HG02884 (cell line): ENCODE results near the gene IL23R.
"Not testable (repeated sequence)": the region's sequence is repeated elsewhere in the genome, so short reads cannot be mapped to it uniquely, and the experiment has no call there.

ENCODE experiments used
- ATAC-seq: cut with Tn5 transposase; IDR thresholded peaks from one replicate; pipeline ENCODE4 v1.9.1; 2021; ENCODE audit warnings: mild to moderate bottlenecking, moderate library complexity; ENCODE audit not compliant: unreplicated experiment

Gene IL23R

GRCh38 chr1:67166196-67166595 is at the start of gene IL23R:
IL23R (plus strand) TSS chr1:67166454; CDS start chr1:67168121, 1,667 bp downstream.
- peak; percentile 78 for ATAC-seq

- ATAC-seq = no peak
These were observed 48.1 kb upstream of the IL23R start for GRCh38 chr1:67118191-67118590.

- ATAC-seq = no peak
These were observed 47.6 kb upstream of the IL23R start for GRCh38 chr1:67118646-67119045.

GRCh38 chr1:67120855-67121619 is 45.2 kb upstream of the IL23R start:
- no peak for ATAC-seq

GRCh38 chr1:67124455-67124854 is 41.8 kb upstream of the IL23R start:
- no peak for ATAC-seq

GRCh38 chr1:67126111-67126746 is 40.0 kb upstream of the IL23R start:
- no peak for ATAC-seq

- no peak for ATAC-seq
These were observed 39.3 kb upstream of the IL23R start for GRCh38 chr1:67126974-67127373.

- no peak for ATAC-seq
These were observed 35.6 kb upstream of the IL23R start for GRCh38 chr1:67130673-67131072.

GRCh38 chr1:67133177-67133576 is 33.1 kb upstream of the IL23R start:
- ATAC-seq = no peak

GRCh38 chr1:67134695-67135094 is 31.6 kb upstream of the IL23R start, which contains the start of gene C1orf141:
C1orf141 (minus strand) TSS chr1:67134970; CDS start chr1:67127240, 7,730 bp downstream.
- no peak for ATAC-seq

GRCh38 chr1:67135354-67135753 is 30.9 kb upstream of the IL23R start:
- ATAC-seq = no peak

- ATAC-seq = no peak
These were observed 28.9 kb upstream of the IL23R start for GRCh38 chr1:67137307-67137753.

- no peak for ATAC-seq
These were observed 27.3 kb upstream of the IL23R start for GRCh38 chr1:67138813-67139499.

- no peak for ATAC-seq
These were observed 25.8 kb upstream of the IL23R start for GRCh38 chr1:67140460-67140859.

GRCh38 chr1:67141832-67142231 is 24.4 kb upstream of the IL23R start:
- ATAC-seq = not testable (repeated sequence)

GRCh38 chr1:67142931-67143330 is 23.3 kb upstream of the IL23R start:
- no peak for ATAC-seq

GRCh38 chr1:67143966-67144365 is 22.3 kb upstream of the IL23R start:
- no peak for ATAC-seq

GRCh38 chr1:67144696-67145095 is 21.6 kb upstream of the IL23R start:
- no peak for ATAC-seq

GRCh38 chr1:67146101-67146500 is 20.2 kb upstream of the IL23R start:
- no peak for ATAC-seq

GRCh38 chr1:67146539-67146938 is 19.7 kb upstream of the IL23R start:
- ATAC-seq = no peak

GRCh38 chr1:67147973-67148372 is 18.3 kb upstream of the IL23R start:
- ATAC-seq = not testable (repeated sequence)
